ENCODE results near the gene CACFD1.

The CACFD1 gene

DNA sequence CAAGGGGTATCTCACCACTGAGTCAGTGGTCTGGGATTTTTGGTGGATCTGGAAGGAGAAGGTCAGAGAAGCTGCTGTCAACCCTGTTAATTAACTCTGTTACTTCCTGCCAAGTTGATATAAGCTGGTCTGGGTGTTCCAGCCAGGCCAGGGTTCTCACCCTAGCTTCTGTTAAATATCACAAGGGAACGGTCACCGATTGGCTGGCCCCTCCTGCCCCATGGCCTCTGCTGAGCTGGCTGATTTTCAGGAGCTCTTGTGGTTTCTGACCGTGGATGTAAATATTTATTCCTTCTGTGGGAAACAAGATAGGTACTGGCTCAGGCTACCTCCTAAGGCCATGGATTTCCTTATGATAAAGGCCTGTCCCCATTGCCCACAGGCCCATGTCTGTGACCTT, 36.6 kb upstream of the CACFD1 start:
- no peak overlapping the region for H3K27ac ChIP-seq
- TF ChIP-seq, protein P1, sequence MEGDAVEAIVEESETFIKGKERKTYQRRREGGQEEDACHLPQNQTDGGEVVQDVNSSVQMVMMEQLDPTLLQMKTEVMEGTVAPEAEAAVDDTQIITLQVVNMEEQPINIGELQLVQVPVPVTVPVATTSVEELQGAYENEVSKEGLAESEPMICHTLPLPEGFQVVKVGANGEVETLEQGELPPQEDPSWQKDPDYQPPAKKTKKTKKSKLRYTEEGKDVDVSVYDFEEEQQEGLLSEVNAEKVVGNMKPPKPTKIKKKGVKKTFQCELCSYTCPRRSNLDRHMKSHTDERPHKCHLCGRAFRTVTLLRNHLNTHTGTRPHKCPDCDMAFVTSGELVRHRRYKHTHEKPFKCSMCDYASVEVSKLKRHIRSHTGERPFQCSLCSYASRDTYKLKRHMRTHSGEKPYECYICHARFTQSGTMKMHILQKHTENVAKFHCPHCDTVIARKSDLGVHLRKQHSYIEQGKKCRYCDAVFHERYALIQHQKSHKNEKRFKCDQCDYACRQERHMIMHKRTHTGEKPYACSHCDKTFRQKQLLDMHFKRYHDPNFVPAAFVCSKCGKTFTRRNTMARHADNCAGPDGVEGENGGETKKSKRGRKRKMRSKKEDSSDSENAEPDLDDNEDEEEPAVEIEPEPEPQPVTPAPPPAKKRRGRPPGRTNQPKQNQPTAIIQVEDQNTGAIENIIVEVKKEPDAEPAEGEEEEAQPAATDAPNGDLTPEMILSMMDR (IDR thresholded peaks at IDR 0.05) = no peak

DNA sequence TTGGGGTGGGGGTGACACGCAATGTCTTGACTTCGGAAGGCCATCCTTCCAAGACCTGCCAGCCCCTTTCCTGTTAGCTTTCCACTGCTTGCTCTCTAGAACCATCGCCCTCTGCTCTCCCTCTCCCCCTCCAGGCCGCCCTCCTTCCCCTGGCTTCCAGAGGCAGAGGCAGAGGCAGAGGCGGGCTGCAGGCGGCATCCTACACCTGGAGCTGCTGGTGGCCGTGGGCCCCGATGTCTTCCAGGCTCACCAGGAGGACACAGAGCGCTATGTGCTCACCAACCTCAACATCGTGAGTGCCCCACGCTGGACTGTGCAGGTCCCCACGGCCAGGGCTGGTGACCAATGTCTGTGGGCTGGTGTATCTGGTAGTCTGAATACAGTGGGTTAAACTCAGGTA, 35.6 kb upstream of the CACFD1 start:
- TF ChIP-seq ZFX (IDR thresholded peaks at IDR 0.05; ENCODE audit: borderline replicate concordance) = no peak
- TF ChIP-seq, protein P1 (IDR thresholded peaks at IDR 0.05) = no peak
- H3K27ac ChIP-seq = no peak overlapping the region

- TF ChIP-seq ZFX (IDR thresholded peaks at IDR 0.05; ENCODE audit: borderline replicate concordance) = no peak
- TF ChIP-seq, protein P1 (IDR thresholded peaks at IDR 0.05) = no peak
- H3K27ac ChIP-seq = no peak overlapping the region
Measured at GRCh38 chr9:133425049-133425632, 34.6 kb upstream of the CACFD1 start.

DNA sequence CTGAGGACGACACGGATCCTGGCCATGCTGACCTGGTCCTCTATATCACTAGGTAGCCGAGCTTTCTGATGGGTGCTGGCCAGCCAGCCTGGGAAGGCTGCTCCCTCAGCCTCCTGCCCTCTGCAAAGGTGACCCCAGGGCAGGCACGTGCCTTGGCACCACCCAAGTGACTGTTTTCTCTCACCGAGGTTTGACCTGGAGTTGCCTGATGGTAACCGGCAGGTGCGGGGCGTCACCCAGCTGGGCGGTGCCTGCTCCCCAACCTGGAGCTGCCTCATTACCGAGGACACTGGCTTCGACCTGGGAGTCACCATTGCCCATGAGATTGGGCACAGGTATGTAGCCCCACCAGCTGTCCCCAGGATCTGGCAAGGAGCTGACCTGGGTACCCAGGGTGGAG, 33.8 kb upstream of the CACFD1 start:
- no peak for TF ChIP-seq ZFX (IDR thresholded peaks at IDR 0.05; ENCODE audit: borderline replicate concordance)
- TF ChIP-seq, protein P1 (IDR thresholded peaks at IDR 0.05) = no peak
- H3K27ac ChIP-seq = no peak overlapping the region

DNA sequence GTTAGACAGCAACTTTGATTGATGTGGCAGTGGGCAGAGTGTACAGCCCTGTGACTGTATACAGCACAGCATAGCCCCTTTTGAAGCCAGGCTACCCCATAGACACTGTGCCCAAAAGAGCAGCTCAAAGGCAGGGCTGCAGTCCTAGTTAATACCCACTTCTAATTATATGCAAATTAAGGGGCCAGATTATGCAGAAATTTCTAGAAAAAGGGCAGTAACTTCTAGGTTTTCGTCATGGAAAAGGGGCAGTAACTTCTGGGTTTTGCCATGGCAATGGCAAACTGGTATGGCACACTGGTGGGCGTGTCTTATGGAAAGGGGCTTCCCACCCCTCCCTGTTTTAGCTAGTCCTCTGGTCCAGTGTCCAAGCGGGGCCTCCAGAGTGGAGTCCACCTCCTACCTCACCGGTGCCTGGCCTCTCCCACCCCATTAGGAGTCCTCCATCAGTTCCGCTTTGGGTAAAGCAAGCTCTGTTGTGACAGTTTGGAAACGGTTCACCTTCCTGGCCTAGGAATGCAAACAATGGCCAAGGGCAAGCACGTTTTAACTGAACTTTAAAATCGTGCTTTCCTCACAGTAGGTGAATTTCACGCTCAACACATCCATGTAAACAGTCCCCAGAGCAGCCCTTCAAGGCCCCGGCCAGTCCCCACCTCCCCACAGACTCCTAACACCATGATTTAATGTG, 32.0 kb upstream of the CACFD1 start:
- no peak for TF ChIP-seq ZFX (IDR thresholded peaks at IDR 0.05; ENCODE audit: borderline replicate concordance)
- TF ChIP-seq, protein P1 (IDR thresholded peaks at IDR 0.05) = no peak
- no peak overlapping the region for H3K27ac ChIP-seq

DNA sequence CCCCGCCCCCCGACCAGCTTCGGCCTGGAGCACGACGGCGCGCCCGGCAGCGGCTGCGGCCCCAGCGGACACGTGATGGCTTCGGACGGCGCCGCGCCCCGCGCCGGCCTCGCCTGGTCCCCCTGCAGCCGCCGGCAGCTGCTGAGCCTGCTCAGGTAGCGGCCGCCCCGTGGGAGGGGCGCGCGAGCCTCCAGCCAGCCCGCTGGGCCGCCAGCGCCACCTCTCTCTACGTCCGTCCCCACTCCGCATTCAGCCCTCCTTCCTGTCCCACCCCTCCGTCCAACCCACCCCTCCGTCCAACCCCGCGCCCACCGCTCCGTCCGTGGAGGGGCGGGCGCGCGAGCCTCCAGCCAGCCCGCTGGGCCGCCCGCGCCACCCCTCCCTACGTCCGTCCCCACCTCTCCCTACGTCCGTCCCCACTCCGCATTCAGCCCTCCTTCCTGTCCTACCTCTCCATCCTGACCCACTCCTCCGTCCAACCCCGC, 31.1 kb upstream of the CACFD1 start:
- no peak overlapping the region for H3K27ac ChIP-seq
- TF ChIP-seq ZFX (IDR thresholded peaks at IDR 0.05; ENCODE audit: borderline replicate concordance) = no peak
- TF ChIP-seq, protein P1 (IDR thresholded peaks at IDR 0.05) = no peak

DNA sequence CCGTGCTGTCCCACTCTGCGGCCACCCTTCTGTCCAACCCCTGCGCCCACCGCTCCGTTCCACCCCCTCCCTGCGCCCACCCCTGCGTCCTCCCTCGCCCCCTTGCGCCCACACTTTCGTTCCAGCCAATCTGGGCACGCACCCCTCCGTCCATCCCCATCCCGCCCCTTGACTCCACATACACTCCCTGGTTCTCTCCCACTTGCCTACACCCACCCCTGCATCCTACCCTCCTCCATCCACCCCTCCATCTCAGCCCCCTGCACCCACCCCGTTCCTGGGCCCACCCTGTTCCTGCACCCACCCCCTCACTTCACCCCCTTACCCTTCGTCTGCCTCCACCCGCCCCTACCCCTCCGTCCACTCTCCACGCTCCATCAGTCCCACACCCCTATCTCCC, 30.6 kb upstream of the CACFD1 start:
- TF ChIP-seq ZFX (IDR thresholded peaks at IDR 0.05; ENCODE audit: borderline replicate concordance) = no peak
- TF ChIP-seq, protein P1 (IDR thresholded peaks at IDR 0.05) = no peak
- H3K27ac ChIP-seq = no peak overlapping the region
